ENCODE results near the gene ACY1.

- TF ChIP-seq CTCF (IDR thresholded peaks at IDR 0.05; ENCODE audit: extremely low read depth in 1 of 2, insufficient read depth in 1 of 2, low read depth in 1 of 2, low read length in 2 of 2) (no peak), FOS (IDR thresholded peaks at IDR 0.05; ENCODE audit: borderline replicate concordance, insufficient read depth, low read length) (no peak), POLR2A (IDR thresholded peaks at IDR 0.05; ENCODE audit: low read depth, low read length) (no peak), MYC (IDR thresholded peaks at IDR 0.05; ENCODE audit: low read depth, low read length) (no peak), JUN (IDR thresholded peaks at IDR 0.05; ENCODE audit: borderline replicate concordance, insufficient read depth, insufficient read length, low read depth) (no peak)
Observed at GRCh38 chr3:51961602-51962569, 21.4 kb upstream of the ACY1 start.

All from endothelial cell of umbilical vein (primary cell).